HCT116 (cell line): Measurements from ENCODE around the gene CERK. TPM values are rescaled to one million over a fixed set of nuclear protein-coding genes. Genes with fewer than 3 reads are reported as not detected.

ENCODE experiments used
- ATAC-seq: fragments of 200-7000 bp; cut with Tn5 transposase; 2 replicates; pipeline ENCODE4 v1.9.1; 2020; ENCODE audit warnings: mild to moderate bottlenecking, moderate library complexity
- BruUV-seq: library from RNA; stranded (reverse); fragments of 400-500 nt; replicated peaks from 2 replicates; lab custom pipeline; 2021; lab: Mats Ljungman, UMichigan
- CTCF ChIA-PET: fragments of 300-600 bp; sonication (Branson Sonifier 250); formaldehyde crosslinking; loops from one replicate; lab custom pipeline; 2021; ENCODE audit warnings: antibody characterized with exemption; lab: Charles Lee
- POLR2A ChIA-PET: fragments of 300-600, 350-600 bp; sonication (Branson Sonifier 250); formaldehyde crosslinking; loops from one replicate; lab custom pipeline; 2021; ENCODE audit warnings: antibody characterized with exemption; lab: Charles Lee
- RAD21 ChIA-PET, 2 experiments: fragments of 300-600 bp; sonication (Branson Sonifier 250); formaldehyde crosslinking; loops; one replicate each; lab custom pipeline; 2023; ENCODE audit warnings: low total read pairs in 2 of 2; ENCODE audit not compliant: uncharacterized antibody in 2 of 2, unreplicated experiment in 2 of 2, low non-redundant PET in 1 of 2; lab: Charles Lee
- DNase-seq: peaks from one replicate; pipeline ENCODE4 v3.0.0-alpha.2; 2010; ENCODE audit warnings: low read depth, low spot score
- H2AFZ ChIP-seq: fragments of 200-600 bp; shearing (Covaris generic), sonication (generic); 2 replicates; pipeline ENCODE4 v1.6.1; 2017; ENCODE audit warnings: low read depth, mixed run types, mixed read lengths, antibody characterized with exemption, low read length; ENCODE audit not compliant: poor library complexity, severe bottlenecking
- H3K27ac ChIP-seq: 2 replicates; pipeline ENCODE4 v1.5.1; 2012; ENCODE audit warnings: low read depth, low read length
- H3K27me3 ChIP-seq: fragments of 200-600 bp; sonication (generic); 2 replicates; pipeline ENCODE4 v1.6.1; 2016; ENCODE audit warnings: mixed run types, low read length, mixed read lengths; ENCODE audit not compliant: insufficient read depth
- H3K36me3 ChIP-seq, 2 experiments: fragments of 200-500 bp in 1 of 2; fragments of 200-600 bp in 1 of 2; sonication (Bioruptor generic) in 1 of 2; sonication (generic) in 1 of 2; 2 replicates each; pipeline versions ENCODE4 v1.5.1 to v1.6.1; 2014 to 2016; ENCODE audit warnings: low read length in 2 of 2, inconsistent platforms in 1 of 2, mixed read lengths in 1 of 2, mixed run types in 1 of 2; ENCODE audit not compliant: insufficient read depth in 2 of 2, control insufficient read depth in 1 of 2
- H3K4me1 ChIP-seq, 2 experiments: fragments of 200-600 bp in 1 of 2; sonication (generic) in 1 of 2; 2 replicates each; pipeline versions ENCODE4 v1.5.1 to v1.6.1; 2012 to 2017; ENCODE audit warnings: low read length in 2 of 2, inconsistent platforms in 1 of 2, mild to moderate bottlenecking in 1 of 2, mixed read lengths in 1 of 2, mixed run types in 1 of 2, moderate library complexity in 1 of 2; ENCODE audit not compliant: insufficient read depth in 2 of 2, control insufficient read depth in 1 of 2
- H3K4me2 ChIP-seq: fragments of 200-600 bp; sonication (generic); 2 replicates; pipeline ENCODE4 v1.6.1; 2017; ENCODE audit warnings: mixed run types, low read length, mixed read lengths
- H3K4me3 ChIP-seq, 2 experiments: fragments of 200-600 bp in 1 of 2; sonication (generic) in 1 of 2; replicated peaks in 1 of 2; 2 replicates each; pipeline ENCODE4 v1.5.1; 2011 to 2016; ENCODE audit warnings: low read length in 2 of 2, control low read depth in 1 of 2, low read depth in 1 of 2, mild to moderate bottlenecking in 1 of 2, mixed read lengths in 1 of 2, mixed run types in 1 of 2
- H3K79me2 ChIP-seq: fragments of 200-600 bp; sonication (generic); 2 replicates; pipeline ENCODE4 v1.6.1; 2017; ENCODE audit warnings: mild to moderate bottlenecking, mixed run types, low read length, moderate library complexity, mixed read lengths; ENCODE audit not compliant: insufficient read depth
- H3K9ac ChIP-seq: fragments of 200-600 bp; sonication (generic); 2 replicates; pipeline ENCODE4 v1.6.1; 2016; ENCODE audit warnings: low read length, mixed read lengths
- H3K9me2 ChIP-seq: fragments of 200-600 bp; sonication (generic), shearing (Covaris generic); 2 replicates; pipeline ENCODE4 v1.6.1; 2017; ENCODE audit warnings: mixed run types, mild to moderate bottlenecking, moderate library complexity; ENCODE audit not compliant: insufficient read depth
- H3K9me3 ChIP-seq, 2 experiments: fragments of 200-500 bp in 1 of 2; fragments of 200-600 bp in 1 of 2; sonication (Bioruptor generic) in 1 of 2; sonication (generic) in 1 of 2; 2 replicates each; pipeline ENCODE4 v1.6.1; 2014 to 2017; ENCODE audit warnings: low read length in 2 of 2, mixed read lengths in 2 of 2, inconsistent platforms in 1 of 2, low read depth in 1 of 2, mild to moderate bottlenecking in 1 of 2, mixed run types in 1 of 2, moderate library complexity in 1 of 2; ENCODE audit not compliant: control insufficient read depth in 1 of 2, insufficient read depth in 1 of 2
- H4K20me1 ChIP-seq: fragments of 200-600 bp; sonication (generic), shearing (Covaris generic); 2 replicates; pipeline ENCODE4 v1.6.1; 2017; ENCODE audit warnings: mixed run types, mild to moderate bottlenecking, moderate library complexity; ENCODE audit not compliant: insufficient read depth
- CEBPB ChIP-seq: IDR thresholded peaks from 2 replicates; pipeline ENCODE4 v1.6.1; 2012; ENCODE audit warnings: low read depth
- ELF1 ChIP-seq: IDR thresholded peaks from 2 replicates; pipeline ENCODE4 v1.6.1; 2012; ENCODE audit warnings: low read depth, borderline replicate concordance
- FOSL1 ChIP-seq: IDR thresholded peaks from 2 replicates; pipeline ENCODE4 v1.6.1; 2012; ENCODE audit warnings: low read depth
- JUND ChIP-seq: IDR thresholded peaks from 2 replicates; pipeline ENCODE4 v1.6.1; 2012
- POLR2A ChIP-seq: IDR thresholded peaks from 2 replicates; pipeline ENCODE4 v1.7.0; 2011; ENCODE audit warnings: borderline replicate concordance; ENCODE audit not compliant: insufficient read depth, insufficient read length; ENCODE audit errors: extremely low read depth
- RAD21 ChIP-seq: IDR thresholded peaks from 2 replicates; pipeline ENCODE4 v1.6.1; 2012; ENCODE audit warnings: low read depth, mild to moderate bottlenecking
- REST ChIP-seq: IDR thresholded peaks from 2 replicates; pipeline ENCODE4 v1.6.1; 2012; ENCODE audit warnings: low read depth
- SRF ChIP-seq: IDR thresholded peaks from 2 replicates; pipeline ENCODE4 v1.6.1; 2012; ENCODE audit warnings: low read depth
- TCF7L2 ChIP-seq: IDR thresholded peaks from 2 replicates; pipeline ENCODE4 v1.7.0; 2011; ENCODE audit warnings: borderline replicate concordance, inconsistent platforms; ENCODE audit not compliant: insufficient read depth, insufficient read length; ENCODE audit errors: extremely low read depth
- intact Hi-C: fragments of 100-400 bp; cut with micrococcal nuclease; formaldehyde crosslinking; loops from 2 replicates; pipeline ENCODE4 v1.10.0; 2022
- total RNA-seq: library from RNA; stranded (reverse); gene quantifications from one replicate; pipeline ENCODE4 v1.2.1, GENCODE V29; 2021; ENCODE audit not compliant: unreplicated experiment
- TF ChIP-seq, protein P1 (sequence below), 3 experiments: fragments of 200-600 bp in 1 of 3; sonication (generic) in 1 of 3; IDR thresholded peaks in 2 of 3; conservative IDR thresholded peaks in 1 of 3; 2 replicates each; pipeline ENCODE4 v1.5.1; 2012 to 2017; ENCODE audit warnings: low read depth in 2 of 3, low read length in 2 of 3, antibody characterized with exemption in 1 of 3, borderline replicate concordance in 1 of 3, control low read depth in 1 of 3, mild to moderate bottlenecking in 1 of 3, mixed read lengths in 1 of 3, mixed run types in 1 of 3, moderate library complexity in 1 of 3; ENCODE audit not compliant: insufficient read depth in 1 of 3
- TF ChIP-seq, protein P2 (sequence below): IDR thresholded peaks from 2 replicates; pipeline ENCODE4 v1.6.1; 2012

Gene CERK
- total RNA-seq, 1 experiment from 2014 or later: 35.0 TPM

DNA sequence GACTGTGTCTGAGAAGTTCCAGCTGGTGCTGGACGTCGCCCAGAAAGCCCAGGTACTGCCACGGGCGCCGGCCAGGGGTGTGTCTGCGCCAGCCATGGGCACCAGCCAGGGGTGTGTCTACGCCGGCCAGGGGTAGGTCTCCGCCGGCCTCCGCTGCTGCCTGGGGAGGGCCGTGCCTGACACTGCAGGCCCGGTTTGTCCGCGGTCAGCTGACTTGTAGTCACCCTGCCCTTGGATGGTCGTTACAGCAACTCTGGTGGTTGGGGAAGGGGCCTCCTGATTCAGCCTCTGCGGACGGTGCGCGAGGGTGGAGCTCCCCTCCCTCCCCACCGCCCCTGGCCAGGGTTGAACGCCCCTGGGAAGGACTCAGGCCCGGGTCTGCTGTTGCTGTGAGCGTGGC, 69.9 kb downstream of the CERK start:
- ChIA-PET POLR2A (no interaction called here), CTCF (no interaction called here), RAD21 (no interaction called here)
- intact Hi-C loops: no loop called here
- Histone ChIP-seq H3K4me3 (no peak overlapping the region), H3K9me3 (no peaks in the 10 kb centered on the region), H3K27me3 (no peaks in the 10 kb centered on the region), H4K20me1 (no peaks in the 10 kb centered on the region), H3K27ac (no peak overlapping the region), H3K36me3 (no peaks in the 10 kb centered on the region), H3K4me2 (no peak overlapping the region), H2AFZ (no peak overlapping the region), H3K79me2 (no peaks in the 10 kb centered on the region), H3K9ac (no peak overlapping the region), H3K4me1 (no peaks in the 10 kb centered on the region), H3K9me2 (no peaks in the 10 kb centered on the region)
- TF ChIP-seq CEBPB: no peak
- TF ChIP-seq TCF7L2: no peak
- no peak for TF ChIP-seq FOSL1
- TF ChIP-seq POLR2A: no peak
- no peak for TF ChIP-seq ELF1
- TF ChIP-seq, protein P1, sequence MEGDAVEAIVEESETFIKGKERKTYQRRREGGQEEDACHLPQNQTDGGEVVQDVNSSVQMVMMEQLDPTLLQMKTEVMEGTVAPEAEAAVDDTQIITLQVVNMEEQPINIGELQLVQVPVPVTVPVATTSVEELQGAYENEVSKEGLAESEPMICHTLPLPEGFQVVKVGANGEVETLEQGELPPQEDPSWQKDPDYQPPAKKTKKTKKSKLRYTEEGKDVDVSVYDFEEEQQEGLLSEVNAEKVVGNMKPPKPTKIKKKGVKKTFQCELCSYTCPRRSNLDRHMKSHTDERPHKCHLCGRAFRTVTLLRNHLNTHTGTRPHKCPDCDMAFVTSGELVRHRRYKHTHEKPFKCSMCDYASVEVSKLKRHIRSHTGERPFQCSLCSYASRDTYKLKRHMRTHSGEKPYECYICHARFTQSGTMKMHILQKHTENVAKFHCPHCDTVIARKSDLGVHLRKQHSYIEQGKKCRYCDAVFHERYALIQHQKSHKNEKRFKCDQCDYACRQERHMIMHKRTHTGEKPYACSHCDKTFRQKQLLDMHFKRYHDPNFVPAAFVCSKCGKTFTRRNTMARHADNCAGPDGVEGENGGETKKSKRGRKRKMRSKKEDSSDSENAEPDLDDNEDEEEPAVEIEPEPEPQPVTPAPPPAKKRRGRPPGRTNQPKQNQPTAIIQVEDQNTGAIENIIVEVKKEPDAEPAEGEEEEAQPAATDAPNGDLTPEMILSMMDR (IDR thresholded peaks at IDR 0.05 in 2 of 3, conservative IDR thresholded peaks at IDR 0.05 in 1 of 3; ENCODE audit: borderline replicate concordance in 1 of 3, insufficient read depth in 1 of 3, low read depth in 2 of 3, low read length in 2 of 3): no peak
- no peak for TF ChIP-seq JUND
- DNase-seq: no peak
- ATAC-seq: no peak
- no TSS peak for BruUV-seq

DNA sequence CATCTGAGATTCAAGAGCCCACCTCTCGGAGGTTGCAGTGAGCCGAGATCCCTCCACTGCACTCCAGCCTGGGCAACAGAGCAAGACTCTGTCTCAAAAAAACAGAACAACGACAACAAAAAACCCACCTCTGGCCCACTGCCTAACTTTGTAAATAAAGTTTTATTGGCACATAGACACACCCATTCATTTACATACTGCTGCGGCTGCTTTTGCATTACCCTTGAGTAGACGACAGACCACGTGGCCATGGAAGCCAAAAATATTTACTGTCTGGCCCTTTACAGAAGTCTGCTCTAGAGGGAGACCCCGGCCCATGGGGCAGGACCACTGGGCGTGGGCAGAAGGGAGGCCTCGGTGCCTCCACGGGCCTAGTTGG, 70.8 kb downstream of the CERK start:
- RAD21 ChIA-PET: no interaction called here

More for the DNA sequence above, 70.8 kb downstream of the CERK start:
- no peak overlapping the region for H3K9ac ChIP-seq
- H3K27me3 ChIP-seq: no peaks in the 10 kb centered on the region
- TF ChIP-seq, protein P1 (IDR thresholded peaks at IDR 0.05 in 2 of 3, conservative IDR thresholded peaks at IDR 0.05 in 1 of 3; ENCODE audit: borderline replicate concordance in 1 of 3, insufficient read depth in 1 of 3, low read depth in 2 of 3, low read length in 2 of 3): no peak
- TF ChIP-seq, protein P2, sequence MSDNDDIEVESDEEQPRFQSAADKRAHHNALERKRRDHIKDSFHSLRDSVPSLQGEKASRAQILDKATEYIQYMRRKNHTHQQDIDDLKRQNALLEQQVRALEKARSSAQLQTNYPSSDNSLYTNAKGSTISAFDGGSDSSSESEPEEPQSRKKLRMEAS: no peak
- TF ChIP-seq REST (no peak), RAD21 (no peak), SRF (no peak), FOSL1 (no peak), CEBPB (no peak)
- no peaks in the 10 kb centered on the region for H3K9me2 ChIP-seq
- intact Hi-C loops: no loop called here
- H3K4me1 ChIP-seq: 0 out of 4 replicates have a peak, but pooled peaks cover 0 to under 1% of the 10 kb centered on the region in 2 experiments
- ATAC-seq: no peak
- H2AFZ ChIP-seq: no peak overlapping the region
- no peaks in the 10 kb centered on the region for H3K79me2 ChIP-seq
- H3K4me2 ChIP-seq: no peak overlapping the region
- ChIA-PET POLR2A (no interaction called here), CTCF (no interaction called here)
- no peaks in the 10 kb centered on the region for H3K9me3 ChIP-seq
- H3K27ac ChIP-seq: no peak overlapping the region
- H3K4me3 ChIP-seq: no peak overlapping the region
- BruUV-seq: no TSS peak
- no peaks in the 10 kb centered on the region for H3K36me3 ChIP-seq
- no peaks in the 10 kb centered on the region for H4K20me1 ChIP-seq
- DNase-seq: no peak
